GM12801 (cell line): Measurements from ENCODE around the gene SCAI.

Experiments used
- TF ChIP-seq, protein P1 (sequence below): IDR thresholded peaks from one replicate; pipeline ENCODE4 v1.5.1; 2011; ENCODE audit warnings: control low read depth; ENCODE audit not compliant: insufficient read length; ENCODE audit errors: extremely low read depth

The SCAI gene

DNA sequence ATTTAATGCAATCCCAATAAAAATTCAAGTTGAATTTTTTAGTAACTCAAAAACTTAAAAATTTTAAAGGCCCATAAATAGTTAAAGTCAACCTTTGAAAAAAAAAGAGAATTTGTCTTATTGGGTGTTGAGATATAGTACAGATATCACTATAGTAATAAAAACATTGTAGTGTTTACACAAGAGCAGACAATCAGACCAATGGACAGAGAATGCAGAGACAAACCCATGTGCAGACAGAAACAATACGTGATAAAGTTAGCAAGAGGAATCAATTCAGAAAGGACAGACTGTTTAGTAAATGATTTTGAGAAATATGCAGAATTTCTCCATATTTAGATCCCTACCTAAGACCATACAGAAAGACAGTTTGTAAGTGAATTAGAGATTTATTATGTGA lies 236.4 kb downstream of the SCAI start:
- TF ChIP-seq, protein P1, sequence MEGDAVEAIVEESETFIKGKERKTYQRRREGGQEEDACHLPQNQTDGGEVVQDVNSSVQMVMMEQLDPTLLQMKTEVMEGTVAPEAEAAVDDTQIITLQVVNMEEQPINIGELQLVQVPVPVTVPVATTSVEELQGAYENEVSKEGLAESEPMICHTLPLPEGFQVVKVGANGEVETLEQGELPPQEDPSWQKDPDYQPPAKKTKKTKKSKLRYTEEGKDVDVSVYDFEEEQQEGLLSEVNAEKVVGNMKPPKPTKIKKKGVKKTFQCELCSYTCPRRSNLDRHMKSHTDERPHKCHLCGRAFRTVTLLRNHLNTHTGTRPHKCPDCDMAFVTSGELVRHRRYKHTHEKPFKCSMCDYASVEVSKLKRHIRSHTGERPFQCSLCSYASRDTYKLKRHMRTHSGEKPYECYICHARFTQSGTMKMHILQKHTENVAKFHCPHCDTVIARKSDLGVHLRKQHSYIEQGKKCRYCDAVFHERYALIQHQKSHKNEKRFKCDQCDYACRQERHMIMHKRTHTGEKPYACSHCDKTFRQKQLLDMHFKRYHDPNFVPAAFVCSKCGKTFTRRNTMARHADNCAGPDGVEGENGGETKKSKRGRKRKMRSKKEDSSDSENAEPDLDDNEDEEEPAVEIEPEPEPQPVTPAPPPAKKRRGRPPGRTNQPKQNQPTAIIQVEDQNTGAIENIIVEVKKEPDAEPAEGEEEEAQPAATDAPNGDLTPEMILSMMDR: no peak

DNA sequence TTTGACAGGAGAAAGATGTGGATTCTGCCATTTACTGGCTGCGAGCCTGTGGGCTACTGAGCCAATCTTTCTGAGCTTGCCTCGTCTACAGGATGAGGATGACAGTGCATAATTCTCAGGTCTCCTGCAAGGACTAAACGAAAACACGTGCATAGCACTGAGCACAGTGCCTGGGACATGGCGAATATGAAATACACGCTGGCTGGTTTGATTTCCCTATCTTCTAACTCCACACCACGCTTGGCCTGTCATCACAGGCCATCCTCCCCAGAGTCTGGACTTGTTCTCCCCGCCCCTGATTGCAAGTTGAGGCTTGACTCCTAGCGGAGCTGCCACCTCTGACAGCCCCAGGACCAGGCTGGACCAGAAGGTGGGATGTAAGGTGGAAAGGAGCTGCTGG lies 243.5 kb downstream of the SCAI start:
- TF ChIP-seq, protein P1: no peak

DNA sequence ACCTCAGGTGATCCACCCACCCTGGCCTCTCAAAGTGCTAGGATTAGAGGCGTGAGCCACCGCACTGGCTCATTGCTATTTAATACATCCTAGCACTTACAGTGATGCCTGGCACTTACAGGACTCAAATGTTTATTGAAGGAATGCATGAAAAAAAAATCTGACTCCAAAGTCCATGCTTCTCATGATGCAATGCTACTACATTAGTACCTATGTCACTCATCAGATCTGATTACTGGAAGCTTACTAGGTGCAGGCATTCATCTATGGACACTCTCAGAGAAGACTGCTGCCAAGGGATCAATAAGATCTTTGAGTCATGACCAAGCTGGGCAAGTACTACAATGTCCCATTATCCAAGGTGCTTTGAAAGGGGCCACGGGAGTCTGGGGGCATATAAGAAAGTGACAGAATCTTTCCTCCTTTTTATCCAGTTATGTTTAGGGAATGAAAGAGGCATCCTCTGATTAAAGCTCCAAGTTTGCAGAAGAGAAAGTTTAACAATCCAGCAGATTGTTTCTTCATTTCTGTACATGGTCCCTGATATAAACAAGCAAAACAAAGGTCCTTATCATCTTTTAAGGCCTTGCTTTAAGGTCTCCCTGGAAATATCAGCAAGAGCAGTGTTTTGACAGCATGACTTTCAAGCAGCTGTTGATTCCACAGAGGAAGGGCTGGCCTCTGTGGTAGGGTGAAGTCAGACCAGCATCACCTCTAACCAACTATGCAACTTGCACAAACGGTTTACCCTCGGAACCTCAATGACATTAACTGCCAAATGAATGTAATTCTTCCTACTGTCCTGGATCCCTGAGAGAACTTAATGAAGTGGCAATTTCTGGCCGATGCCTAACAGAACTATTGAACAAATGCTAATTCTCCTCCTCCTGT lies 245.5 kb downstream of the SCAI start:
- TF ChIP-seq, protein P1: no peak

DNA sequence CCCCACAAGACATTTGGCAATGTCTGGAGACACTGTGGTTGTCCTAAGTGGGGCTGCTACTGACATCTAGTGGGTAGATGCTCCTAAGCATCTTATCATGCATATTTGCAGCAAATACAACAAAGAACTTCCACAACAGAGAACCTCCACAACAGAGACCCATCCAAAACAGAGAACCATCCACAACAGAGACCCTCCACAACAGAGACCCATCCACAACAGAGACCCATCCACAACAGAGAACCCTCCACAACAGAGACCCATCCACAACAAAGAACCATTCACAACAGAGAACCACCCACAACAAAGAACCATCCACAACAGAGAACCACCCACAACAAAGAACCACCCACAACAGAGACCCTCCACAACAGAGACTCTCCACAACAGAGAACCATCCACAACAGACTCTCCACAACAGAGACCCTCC lies 248.6 kb downstream of the SCAI start:
- TF ChIP-seq, protein P1: no peak

DNA sequence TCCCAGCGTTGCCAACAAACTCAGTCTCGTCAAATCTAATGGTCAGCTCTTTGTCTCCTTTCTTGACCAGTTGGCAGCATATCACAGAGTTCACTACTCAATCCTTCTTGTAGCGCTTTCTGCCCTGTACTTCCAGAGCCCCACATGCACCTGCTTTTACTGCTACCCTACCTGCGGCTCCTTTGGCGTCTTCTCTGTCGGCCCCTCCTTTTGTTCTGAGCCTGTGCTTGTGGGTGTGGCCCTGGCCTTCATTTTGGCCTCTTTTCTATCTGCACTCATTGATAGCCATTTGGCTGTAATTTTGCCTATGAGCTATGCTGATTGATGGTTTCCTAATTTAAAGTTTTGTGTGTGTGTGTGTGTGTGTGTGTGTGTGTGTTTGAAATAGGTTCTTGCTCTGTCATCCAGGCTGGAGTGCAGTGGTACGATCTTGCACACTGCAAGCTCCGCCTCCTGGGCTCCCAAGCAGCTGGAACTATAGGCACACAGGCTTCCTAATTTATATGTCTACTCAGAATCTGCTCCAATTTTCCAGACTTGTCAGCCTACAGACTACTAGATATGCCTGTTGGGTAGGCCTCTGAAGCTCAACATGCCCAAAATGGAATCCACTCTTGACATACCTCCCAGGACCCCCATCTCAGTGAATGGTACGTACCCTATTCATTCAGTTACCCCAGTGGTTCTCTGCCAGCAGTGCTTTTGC lies 249.1 kb downstream of the SCAI start:
- TF ChIP-seq, protein P1: no peak
